H9 (cell line): ENCODE data around the gene PTPRQ. TPM values are rescaled to one million over a fixed set of nuclear protein-coding genes. Genes with fewer than 3 reads are reported as not detected.
A peak's percentile ranks its signal among the peaks of the same experiment; 100 is the strongest.

Experiments used
- DNase-seq: peaks from one replicate; pipeline ENCODE4 v3.0.0-alpha.2; 2017
- H2AFZ ChIP-seq: one replicate; pipeline ENCODE4 v1.6.1; 2013; ENCODE audit warnings: mild to moderate bottlenecking, low read length, control low read depth, moderate library complexity
- H2AK5ac ChIP-seq: 2 replicates; pipeline ENCODE4 v1.6.1; 2013; ENCODE audit warnings: low read length, control low read depth, mixed read lengths; ENCODE audit not compliant: insufficient read length
- H2BK120ac ChIP-seq: one replicate; pipeline ENCODE4 v1.6.1; 2013; ENCODE audit warnings: low read depth, mild to moderate bottlenecking, low read length, control low read depth, inconsistent platforms; ENCODE audit not compliant: poor library complexity, severe bottlenecking
- H2BK12ac ChIP-seq: 2 replicates; pipeline ENCODE4 v1.6.1; 2013; ENCODE audit warnings: low read length, control low read depth, mixed read lengths, low read depth; ENCODE audit not compliant: insufficient read length
- H2BK15ac ChIP-seq: 2 replicates; pipeline ENCODE4 v1.6.1; 2013; ENCODE audit warnings: low read depth, low read length, control low read depth
- H2BK20ac ChIP-seq: one replicate; pipeline ENCODE4 v1.6.1; 2013; ENCODE audit warnings: low read depth, mild to moderate bottlenecking, low read length, control low read depth, inconsistent platforms; ENCODE audit not compliant: poor library complexity, severe bottlenecking
- H2BK5ac ChIP-seq: 2 replicates; pipeline ENCODE4 v1.6.1; 2013; ENCODE audit warnings: low read length, control low read depth, mixed read lengths; ENCODE audit not compliant: insufficient read length
- H3K14ac ChIP-seq: 2 replicates; pipeline ENCODE4 v1.6.1; 2013; ENCODE audit warnings: low read length, control low read depth; ENCODE audit not compliant: insufficient read depth
- H3K18ac ChIP-seq: 2 replicates; pipeline ENCODE4 v1.6.1; 2013; ENCODE audit warnings: low read depth, mild to moderate bottlenecking, mixed read lengths, low read length, control low read depth; ENCODE audit not compliant: insufficient read length
- H3K23ac ChIP-seq: 2 replicates; pipeline ENCODE4 v1.6.1; 2013; ENCODE audit warnings: low read length, control low read depth, mixed read lengths, low read depth; ENCODE audit not compliant: insufficient read length
- H3K23me2 ChIP-seq: 2 replicates; pipeline ENCODE4 v1.6.1; 2013; ENCODE audit warnings: low read depth, mild to moderate bottlenecking, mixed read lengths, low read length, control low read depth; ENCODE audit not compliant: insufficient read length, poor library complexity, severe bottlenecking
- H3K27ac ChIP-seq: 2 replicates; pipeline ENCODE4 v1.5.1; 2013; ENCODE audit warnings: low read length, control low read depth, mixed read lengths, low read depth; ENCODE audit not compliant: insufficient read length
- H3K27me3 ChIP-seq: 2 replicates; pipeline ENCODE4 v1.6.1; 2013; ENCODE audit warnings: low read length, control low read depth, inconsistent platforms; ENCODE audit not compliant: insufficient read depth
- H3K4ac ChIP-seq: 2 replicates; pipeline ENCODE4 v1.6.1; 2013; ENCODE audit warnings: low read depth, mild to moderate bottlenecking, control low read depth, inconsistent platforms, low read length, moderate library complexity
- H3K4me1 ChIP-seq: 2 replicates; pipeline ENCODE4 v1.6.1; 2013; ENCODE audit warnings: low read length, control low read depth, inconsistent platforms; ENCODE audit not compliant: insufficient read depth
- H3K4me2 ChIP-seq: 2 replicates; pipeline ENCODE4 v1.6.1; 2013; ENCODE audit warnings: low read length, control low read depth, mixed read lengths; ENCODE audit not compliant: insufficient read length, insufficient read depth
- H3K56ac ChIP-seq: 2 replicates; pipeline ENCODE4 v1.6.1; 2013; ENCODE audit warnings: low read depth, mild to moderate bottlenecking, mixed read lengths, low read length, control low read depth; ENCODE audit not compliant: insufficient read length
- H3K79me1 ChIP-seq: 2 replicates; pipeline ENCODE4 v1.6.1; 2013; ENCODE audit warnings: low read depth, mild to moderate bottlenecking, moderate library complexity, low read length, control low read depth, inconsistent platforms; ENCODE audit not compliant: insufficient read depth, poor library complexity, severe bottlenecking
- H3K79me2 ChIP-seq: 2 replicates; pipeline ENCODE4 v1.6.1; 2013; ENCODE audit warnings: low read length, control low read depth, inconsistent platforms; ENCODE audit not compliant: insufficient read depth
- H3K9ac ChIP-seq: 2 replicates; pipeline ENCODE4 v1.6.1; 2013; ENCODE audit warnings: low read length, control low read depth, mixed read lengths; ENCODE audit not compliant: insufficient read length; ENCODE audit errors: extremely low read depth
- H3K9me3 ChIP-seq: one replicate; pipeline ENCODE4 v1.6.1; 2013; ENCODE audit warnings: low read depth, low read length, inconsistent platforms; ENCODE audit not compliant: control insufficient read depth
- H3T11ph ChIP-seq: one replicate; pipeline ENCODE4 v1.6.1; 2013; ENCODE audit warnings: mild to moderate bottlenecking, low read length, control low read depth, inconsistent platforms
- H4K20me1 ChIP-seq: one replicate; pipeline ENCODE4 v1.6.1; 2013; ENCODE audit not compliant: control insufficient read depth, insufficient read length, insufficient read depth
- H4K5ac ChIP-seq: 2 replicates; pipeline ENCODE4 v1.6.1; 2013; ENCODE audit warnings: low read depth, mild to moderate bottlenecking, mixed read lengths, low read length, control low read depth; ENCODE audit not compliant: insufficient read length
- H4K8ac ChIP-seq: replicated peaks from 2 replicates; pipeline ENCODE4 v1.6.1; 2013; ENCODE audit warnings: low read length, control low read depth, mixed read lengths, low read depth; ENCODE audit not compliant: insufficient read length
- H4K91ac ChIP-seq: 2 replicates; pipeline ENCODE4 v1.6.1; 2013; ENCODE audit warnings: low read depth, mild to moderate bottlenecking, moderate library complexity, mixed read lengths, low read length, control low read depth; ENCODE audit not compliant: insufficient read length
- H3K27ac Mint-ChIP-seq, 3 experiments: 2 replicates in 2 of 3; 3 replicates in 1 of 3; pipeline ENCODE4 v1.8.0; 2020 to 2021; ENCODE audit warnings: mixed read lengths in 3 of 3, mild to moderate bottlenecking in 1 of 3, moderate library complexity in 1 of 3
- H3K27me3 Mint-ChIP-seq: 2 replicates; pipeline ENCODE4 v1.8.0; 2021; ENCODE audit warnings: low read depth, mild to moderate bottlenecking, moderate library complexity, mixed read lengths
- H3K36me3 Mint-ChIP-seq, 3 experiments: 2 replicates in 2 of 3; 3 replicates in 1 of 3; pipeline ENCODE4 v1.8.0; 2020 to 2021; ENCODE audit warnings: low read depth in 3 of 3, mixed read lengths in 3 of 3; ENCODE audit not compliant: insufficient read depth in 1 of 3
- H3K4me1 Mint-ChIP-seq, 2 experiments: 2 replicates each; pipeline ENCODE4 v1.8.0; 2020; ENCODE audit warnings: mixed read lengths in 2 of 2
- H3K4me3 Mint-ChIP-seq, 2 experiments: 2 replicates in 1 of 2; 3 replicates in 1 of 2; pipeline ENCODE4 v1.8.0; 2020 to 2021; ENCODE audit warnings: mild to moderate bottlenecking in 2 of 2, mixed read lengths in 2 of 2, moderate library complexity in 1 of 2
- H3K9me3 Mint-ChIP-seq, 2 experiments: 2 replicates in 1 of 2; 3 replicates in 1 of 2; pipeline ENCODE4 v1.8.0; 2020; ENCODE audit warnings: mild to moderate bottlenecking in 2 of 2, mixed read lengths in 2 of 2, moderate library complexity in 1 of 2
- WGBS: extraction: QIAGEN DNeasy Blood & Tissue Kit; methylation state at CpG from one replicate; pipeline ENCODE4 v1.1.7; 2013; ENCODE audit warnings: missing lambda C conversion rate, low lambda C conversion rate, mixed read lengths; ENCODE audit not compliant: insufficient read length; ENCODE audit errors: extremely low coverage; 5-methylcytosine and 5-hydroxymethylcytosine counted together
- total RNA-seq: library from RNA; stranded (reverse); gene quantifications from 2 replicates; pipeline ENCODE4 v1.2.1, GENCODE V29; 2021
- TF ChIP-seq, protein P1 (sequence below): fragments of 200-600 bp; sonication (generic); conservative IDR thresholded peaks from 3 replicates; pipeline ENCODE4 v1.8.0; 2021; ENCODE audit warnings: antibody characterized with exemption, mild to moderate bottlenecking

PTPRQ gene
- total RNA-seq, 1 experiment from 2014 or later = not detected

DNA sequence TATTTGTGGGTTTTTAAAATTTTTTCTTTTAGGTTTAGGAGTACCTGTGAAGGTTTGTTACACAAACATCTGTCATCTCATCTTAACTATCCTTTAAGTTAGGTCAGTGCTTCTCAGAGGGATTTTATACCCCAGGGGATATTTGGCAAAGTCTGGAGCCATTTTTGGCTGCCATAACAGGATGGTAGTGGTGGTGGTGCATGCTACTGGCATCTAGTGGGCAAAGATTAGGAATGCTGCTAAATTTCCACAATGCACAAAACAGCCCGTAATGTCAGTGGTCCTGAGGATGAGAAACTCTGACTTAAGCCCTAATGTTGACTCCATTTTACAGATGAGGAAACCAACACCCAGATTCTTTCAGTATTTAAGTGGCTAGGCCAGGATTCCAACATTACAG is 178.2 kb downstream of the PTPRQ start:
- no peak overlapping the region for H2BK120ac ChIP-seq
- no peaks in the 10 kb centered on the region for H3K27me3 ChIP-seq
- no peak overlapping the region for H3K4me3 Mint-ChIP-seq
- no peak overlapping the region for H3K27ac ChIP-seq
- no peak overlapping the region for H2AFZ ChIP-seq
- no peaks in the 10 kb centered on the region for H3K27me3 Mint-ChIP-seq
- H3K27ac Mint-ChIP-seq = no peak overlapping the region
- no peak overlapping the region for H2BK15ac ChIP-seq
- H3K9me3 Mint-ChIP-seq = no peaks in the 10 kb centered on the region
- H3T11ph ChIP-seq = no peak overlapping the region
- no peaks in the 10 kb centered on the region for H3K23me2 ChIP-seq
- H4K20me1 ChIP-seq = no peaks in the 10 kb centered on the region
- no peaks in the 10 kb centered on the region for H3K4me1 ChIP-seq
- H4K91ac ChIP-seq = no peak overlapping the region
- no peaks in the 10 kb centered on the region for H3K79me2 ChIP-seq
- H3K4me1 Mint-ChIP-seq = peaks cover 5 to 9% of the 10 kb centered on the region in 2 experiments
- H3K18ac ChIP-seq = no peak overlapping the region
- TF ChIP-seq, protein P1, sequence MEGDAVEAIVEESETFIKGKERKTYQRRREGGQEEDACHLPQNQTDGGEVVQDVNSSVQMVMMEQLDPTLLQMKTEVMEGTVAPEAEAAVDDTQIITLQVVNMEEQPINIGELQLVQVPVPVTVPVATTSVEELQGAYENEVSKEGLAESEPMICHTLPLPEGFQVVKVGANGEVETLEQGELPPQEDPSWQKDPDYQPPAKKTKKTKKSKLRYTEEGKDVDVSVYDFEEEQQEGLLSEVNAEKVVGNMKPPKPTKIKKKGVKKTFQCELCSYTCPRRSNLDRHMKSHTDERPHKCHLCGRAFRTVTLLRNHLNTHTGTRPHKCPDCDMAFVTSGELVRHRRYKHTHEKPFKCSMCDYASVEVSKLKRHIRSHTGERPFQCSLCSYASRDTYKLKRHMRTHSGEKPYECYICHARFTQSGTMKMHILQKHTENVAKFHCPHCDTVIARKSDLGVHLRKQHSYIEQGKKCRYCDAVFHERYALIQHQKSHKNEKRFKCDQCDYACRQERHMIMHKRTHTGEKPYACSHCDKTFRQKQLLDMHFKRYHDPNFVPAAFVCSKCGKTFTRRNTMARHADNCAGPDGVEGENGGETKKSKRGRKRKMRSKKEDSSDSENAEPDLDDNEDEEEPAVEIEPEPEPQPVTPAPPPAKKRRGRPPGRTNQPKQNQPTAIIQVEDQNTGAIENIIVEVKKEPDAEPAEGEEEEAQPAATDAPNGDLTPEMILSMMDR = peak; percentile 46; the same call in 2 of the 3 replicates
- H3K36me3 Mint-ChIP-seq = no peaks in the 10 kb centered on the region
- no peak overlapping the region for H4K8ac ChIP-seq
- no peak overlapping the region for H2BK12ac ChIP-seq
- no peak overlapping the region for H3K23ac ChIP-seq
- no peak overlapping the region for H3K4ac ChIP-seq
- H3K9me3 ChIP-seq = no peaks in the 10 kb centered on the region
- DNase-seq = no peak
- no peak overlapping the region for H3K56ac ChIP-seq
- no peak overlapping the region for H3K14ac ChIP-seq
- H2AK5ac ChIP-seq = no peak overlapping the region
- no peak overlapping the region for H2BK20ac ChIP-seq
- no CpG with 5 or more reads among the region's 1 CpG for WGBS
- no peaks in the 10 kb centered on the region for H3K79me1 ChIP-seq
- H4K5ac ChIP-seq = no peak overlapping the region
- no peak overlapping the region for H3K4me2 ChIP-seq
- H3K9ac ChIP-seq = no peak overlapping the region
- no peak overlapping the region for H2BK5ac ChIP-seq
